Measurements from ENCODE around the gene RNF157. TPM values are rescaled to one million over a fixed set of nuclear protein-coding genes. Genes with fewer than 3 reads are reported as not detected.
"Not testable (repeated sequence)": the region's sequence is repeated elsewhere in the genome, so short reads cannot be mapped to it uniquely, and the experiment has no call there.

Gene RNF157
- polyA plus RNA-seq, 1 donor from 2014 or later, result 0.43 TPM

- Mint-ChIP-seq H3K27ac (peak within 1 kb of the TSS; percentile 97 to 100 (median 99)), H3K27me3 (no peaks in the 10 kb centered on the region), H3K4me1 (peaks cover 53 to 63% (median 59%) of the 10 kb centered on the region in 3 donors), H3K4me3 (peak within 1 kb of the TSS; percentile 92 to 97 (median 94)), H3K36me3 (no peaks in the 10 kb centered on the region), H3K9me3 (no peaks in the 10 kb centered on the region)
These were observed 24.7 kb upstream of the RNF157 start, which contains the start of gene UBALD2 for GRCh38 chr17:76264755-76265623. TSS of gene UBALD2 (plus strand) at chr17:76265348. CDS start at chr17:76265506, 158 bp downstream.

GRCh38 chr17:76264425-76264754, 24.1 kb upstream of the RNF157 start:
- H3K4me3 Mint-ChIP-seq, result peak overlapping the region in 3 of 4 donors; percentile 87 to 97 (median 92)

GRCh38 chr17:76263896-76264295, 23.6 kb upstream of the RNF157 start:
- Mint-ChIP-seq H3K4me3 (peak overlapping the region in 3 of 4 donors; percentile 28 to 97 (median 93)), H3K4me1 (peaks cover 49 to 60% (median 58%) of the 10 kb centered on the region in 3 donors)

More at GRCh38 chr17:76264425-76264754, 24.1 kb upstream of the RNF157 start:
- peaks cover 53 to 62% (median 58%) of the 10 kb centered on the region in 3 donors for H3K4me1 Mint-ChIP-seq
- no peaks in the 10 kb centered on the region for H3K36me3 Mint-ChIP-seq
- H3K27ac Mint-ChIP-seq, result peak overlapping the region; percentile 89 to 100 (median 93)
- H3K27me3 Mint-ChIP-seq, result no peaks in the 10 kb centered on the region
- no peaks in the 10 kb centered on the region for H3K9me3 Mint-ChIP-seq

GRCh38 chr17:76262732-76263344, 22.5 kb upstream of the RNF157 start:
- Mint-ChIP-seq H3K4me3 (peak overlapping the region; percentile 27 to 93 (median 86)), H3K4me1 (peaks cover 43 to 54% (median 51%) of the 10 kb centered on the region in 3 donors), H3K9me3 (no peaks in the 10 kb centered on the region), H3K27ac (peak overlapping the region; percentile 47 to 100 (median 92)), H3K27me3 (no peaks in the 10 kb centered on the region), H3K36me3 (no peaks in the 10 kb centered on the region)

More at GRCh38 chr17:76263896-76264295, 23.6 kb upstream of the RNF157 start:
- no peaks in the 10 kb centered on the region for H3K36me3 Mint-ChIP-seq
- H3K27ac Mint-ChIP-seq, result peak overlapping the region in 2 of 3 donors; percentile 93 to 100
- H3K9me3 Mint-ChIP-seq, result no peaks in the 10 kb centered on the region
- no peaks in the 10 kb centered on the region for H3K27me3 Mint-ChIP-seq

- no peaks in the 10 kb centered on the region for H3K27me3 Mint-ChIP-seq
- no peaks in the 10 kb centered on the region for H3K9me3 Mint-ChIP-seq
- H3K4me3 Mint-ChIP-seq, result peak overlapping the region; percentile 60 to 89 (median 84)
- H3K4me1 Mint-ChIP-seq, result peaks cover 40 to 47% (median 45%) of the 10 kb centered on the region in 3 donors
- H3K36me3 Mint-ChIP-seq, result no peaks in the 10 kb centered on the region
- H3K27ac Mint-ChIP-seq, result peak overlapping the region; percentile 88 to 100 (median 89)
These were observed 21.3 kb upstream of the RNF157 start for GRCh38 chr17:76261421-76262215.

GRCh38 chr17:76260669-76261068, 20.4 kb upstream of the RNF157 start:
- Mint-ChIP-seq H3K27me3 (no peaks in the 10 kb centered on the region), H3K4me3 (peak overlapping the region; percentile 25 to 88 (median 78)), H3K27ac (peak overlapping the region; percentile 86 to 100 (median 89)), H3K9me3 (no peaks in the 10 kb centered on the region), H3K36me3 (no peaks in the 10 kb centered on the region), H3K4me1 (peaks cover 40 to 49% (median 48%) of the 10 kb centered on the region in 3 donors)

GRCh38 chr17:76260220-76260619, 19.9 kb upstream of the RNF157 start:
- H3K4me1 Mint-ChIP-seq, result peaks cover 43 to 49% (median 49%) of the 10 kb centered on the region in 3 donors
- no peaks in the 10 kb centered on the region for H3K36me3 Mint-ChIP-seq
- peak overlapping the region; percentile 44 to 88 (median 78) for H3K4me3 Mint-ChIP-seq
- H3K9me3 Mint-ChIP-seq, result no peaks in the 10 kb centered on the region
- H3K27me3 Mint-ChIP-seq, result no peaks in the 10 kb centered on the region
- peak overlapping the region; percentile 86 to 100 (median 89) for H3K27ac Mint-ChIP-seq

- H3K36me3 Mint-ChIP-seq, H3K9me3 Mint-ChIP-seq, H3K27me3 Mint-ChIP-seq: not testable (repeated sequence)
- peaks cover 26 to 41% (median 40%) of the 10 kb centered on the region in 3 donors for H3K4me1 Mint-ChIP-seq
- peak overlapping the region in 2 of 4 donors; percentile 39 to 51 for H3K4me3 Mint-ChIP-seq
- peak overlapping the region in 1 of 3 donors; percentile 20 for H3K27ac Mint-ChIP-seq
These were observed 16.2 kb upstream of the RNF157 start for GRCh38 chr17:76256430-76257050.

- H3K27me3 Mint-ChIP-seq, result peaks cover 1% of the 10 kb centered on the region
- peak overlapping the region in 1 of 3 donors; percentile 10 for H3K27ac Mint-ChIP-seq
- H3K36me3 Mint-ChIP-seq, result no peaks in the 10 kb centered on the region
- H3K9me3 Mint-ChIP-seq, result no peaks in the 10 kb centered on the region
- H3K4me1 Mint-ChIP-seq, result peaks cover 24 to 39% (median 37%) of the 10 kb centered on the region in 3 donors
- H3K4me3 Mint-ChIP-seq, result no peak overlapping the region
These were observed 15.6 kb upstream of the RNF157 start for GRCh38 chr17:76255801-76256429.

GRCh38 chr17:76254275-76254674, 14.0 kb upstream of the RNF157 start:
- Mint-ChIP-seq H3K36me3 (no peaks in the 10 kb centered on the region), H3K27ac (peak overlapping the region in 1 of 3 donors; percentile 86), H3K4me3 (no peak overlapping the region), H3K9me3 (no peaks in the 10 kb centered on the region), H3K27me3 (peaks cover 1% of the 10 kb centered on the region), H3K4me1 (peaks cover 15 to 25% (median 23%) of the 10 kb centered on the region in 3 donors)

GRCh38 chr17:76253841-76254240, 13.5 kb upstream of the RNF157 start:
- Mint-ChIP-seq H3K4me3 (no peak overlapping the region), H3K9me3 (no peaks in the 10 kb centered on the region), H3K27ac (peak overlapping the region in 1 of 3 donors; percentile 86), H3K36me3 (no peaks in the 10 kb centered on the region), H3K27me3 (peaks cover 1% of the 10 kb centered on the region), H3K4me1 (peaks cover 15 to 23% (median 22%) of the 10 kb centered on the region in 3 donors)

- peaks cover 19 to 23% (median 22%) of the 10 kb centered on the region in 3 donors for H3K4me1 Mint-ChIP-seq
- peak overlapping the region in 3 of 4 donors; percentile 23 to 86 (median 64) for H3K4me3 Mint-ChIP-seq
- H3K27ac Mint-ChIP-seq, result peak overlapping the region in 1 of 3 donors; percentile 82
- H3K9me3 Mint-ChIP-seq, H3K36me3 Mint-ChIP-seq, H3K27me3 Mint-ChIP-seq: not testable (repeated sequence)
These were observed 12.9 kb upstream of the RNF157 start for GRCh38 chr17:76252967-76253766.
